Stimulated activated CD4-positive, alpha-beta T cell treated with anti-CD3 and anti-CD28 coated beads, Interleukin-4, amount 100 ng/mL, for 24 hours (primary cell): ENCODE results near the gene HSF2BP.
A peak's percentile ranks its signal among the peaks of the same experiment; 100 is the strongest.

Experiments used
- DNase-seq: peaks from one replicate; pipeline ENCODE4 v3.0.0-alpha.2; 2020

The HSF2BP gene

DNA sequence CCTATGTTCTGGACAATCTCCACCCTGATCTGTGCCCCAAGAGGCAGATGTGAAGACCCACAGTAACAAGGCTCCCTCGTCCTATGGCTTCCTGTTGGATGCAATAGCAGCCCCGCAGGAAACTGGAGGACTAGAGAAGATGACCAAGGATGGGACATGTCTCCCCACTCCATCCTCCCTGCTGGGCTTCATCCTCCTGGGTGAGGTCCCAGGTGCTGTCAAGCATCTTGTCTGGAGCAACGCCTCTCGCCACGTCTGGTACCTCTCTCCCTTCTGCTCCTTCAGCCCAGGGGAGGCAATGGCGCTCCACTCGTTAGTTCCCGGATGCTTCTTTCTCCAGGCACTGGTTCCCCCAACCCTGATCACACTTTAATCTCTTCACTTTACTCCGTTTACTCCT lies 11.1 kb downstream of the HSF2BP start:
- no peak for DNase-seq

DNA sequence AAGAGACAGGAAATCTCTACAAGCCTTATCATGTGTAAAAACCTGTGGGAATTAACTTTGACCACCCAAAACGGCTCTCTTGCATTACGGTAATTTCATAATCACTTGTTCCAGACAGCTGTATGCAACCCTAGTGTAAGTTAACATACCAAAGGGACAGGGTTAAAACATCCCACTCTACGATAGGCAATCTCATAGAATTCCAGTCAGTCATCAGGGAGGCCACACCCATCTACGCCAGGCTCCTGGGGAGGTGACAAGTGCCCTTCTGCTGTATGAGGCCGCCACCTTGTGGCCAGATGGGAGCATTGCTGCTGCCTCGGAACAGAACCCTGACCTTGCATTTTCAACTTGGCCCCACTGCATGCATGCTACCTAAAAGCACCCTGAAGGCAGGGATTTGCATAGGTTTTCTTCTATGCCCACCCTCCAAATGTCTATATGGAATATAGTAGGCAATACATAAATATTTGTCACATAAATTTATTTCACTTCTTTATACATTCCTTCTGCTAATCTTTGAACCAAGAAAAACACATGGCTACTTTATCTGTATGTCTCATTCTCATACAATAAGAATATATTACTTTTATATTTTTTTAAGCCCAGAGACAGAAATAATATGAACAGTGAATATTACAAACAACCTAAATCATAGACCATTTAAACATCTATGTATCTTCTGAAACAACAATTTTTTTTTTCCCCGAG lies 12.6 kb downstream of the HSF2BP start:
- DNase-seq, result peak; percentile 89

DNA sequence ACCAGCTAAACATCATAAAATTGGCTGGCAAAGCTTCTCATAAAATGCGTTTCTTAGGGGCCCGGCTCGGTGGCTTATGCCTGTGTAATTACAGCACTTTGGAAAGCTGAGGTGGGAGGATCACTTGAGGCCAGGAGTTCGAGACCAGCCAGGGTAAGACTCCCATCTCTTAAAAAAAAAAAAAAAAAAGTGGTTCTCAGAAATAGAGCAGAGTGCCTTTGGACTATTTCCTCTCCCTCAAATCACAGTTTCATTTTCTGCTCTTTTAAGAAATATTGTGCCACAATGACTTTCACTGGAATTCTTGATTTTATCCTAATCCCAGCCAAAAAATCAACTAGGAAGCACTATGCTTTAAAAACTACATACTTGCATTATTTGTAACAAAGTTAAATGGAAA lies 13.3 kb downstream of the HSF2BP start:
- DNase-seq, result no peak

DNA sequence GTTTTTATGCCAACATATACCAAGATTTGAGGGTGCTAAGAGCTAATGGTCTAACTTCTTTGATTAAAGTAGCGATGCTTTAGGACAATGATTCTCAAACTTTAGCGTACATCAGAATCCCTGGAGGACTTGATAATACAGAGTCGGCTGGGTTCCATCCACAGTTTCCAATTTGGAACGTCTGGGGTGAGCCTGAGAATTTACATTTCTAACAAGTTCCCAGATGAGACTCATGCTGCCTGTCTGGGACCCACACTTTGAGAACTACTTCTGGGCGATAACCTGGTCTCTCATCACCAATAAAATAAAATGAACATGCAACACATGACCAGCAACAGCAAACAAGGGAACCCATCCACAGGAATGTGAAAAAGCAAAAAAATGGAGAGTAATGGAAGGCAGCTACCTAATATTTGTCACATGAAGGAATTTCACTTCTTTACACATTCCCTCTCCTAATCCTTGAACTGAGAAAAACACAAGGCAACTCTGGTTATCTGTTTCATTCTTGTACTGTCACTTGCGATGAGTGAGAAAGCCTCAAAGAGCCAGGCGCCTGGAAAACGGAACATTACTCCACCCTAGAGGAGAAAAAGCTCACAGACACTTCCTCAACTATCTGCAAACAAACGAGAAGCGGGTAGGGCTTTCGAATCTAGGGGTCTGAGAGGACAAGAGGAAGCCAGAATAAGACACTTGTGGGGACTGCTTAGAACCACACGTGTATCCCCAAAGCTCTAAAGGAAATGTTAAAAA lies 14.0 kb downstream of the HSF2BP start:
- no peak for DNase-seq

DNA sequence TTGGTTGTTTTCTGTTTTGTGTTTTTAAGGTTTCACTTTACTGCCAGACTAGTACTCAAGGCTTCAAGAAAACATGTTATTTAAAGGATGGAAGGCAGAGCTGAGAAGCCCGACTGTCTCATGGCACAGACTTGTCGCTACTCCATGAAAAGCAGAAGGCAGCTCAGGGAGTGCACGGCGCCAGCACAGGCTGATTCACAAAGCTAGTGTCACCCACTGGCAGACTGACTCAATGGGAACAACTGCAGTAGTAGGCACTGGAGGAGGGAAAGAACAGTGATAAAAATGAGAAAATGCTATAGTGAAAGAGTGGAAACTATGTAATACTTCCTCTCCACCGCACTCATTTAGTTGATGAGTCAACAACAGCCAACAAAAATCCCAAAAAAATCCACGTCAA lies 14.7 kb downstream of the HSF2BP start:
- no peak for DNase-seq

DNA sequence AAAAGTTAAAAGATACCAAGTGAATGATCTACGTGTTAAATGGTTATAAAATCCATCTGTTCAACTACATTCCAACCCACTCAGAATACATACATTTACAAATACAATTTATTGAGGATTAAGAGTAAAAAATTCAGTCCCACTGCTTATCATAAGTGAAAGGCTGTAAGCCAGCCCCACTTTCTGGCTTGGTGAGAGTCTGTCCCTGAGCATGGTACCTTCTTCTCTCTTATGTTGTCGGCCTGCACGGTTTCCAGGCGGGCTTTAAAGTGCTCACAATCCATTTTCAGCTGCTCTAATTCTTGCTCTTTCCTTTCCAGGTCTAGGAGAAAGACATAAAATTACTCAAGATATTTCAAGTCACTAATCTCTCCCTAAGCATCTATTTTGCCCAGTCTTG lies 15.2 kb downstream of the HSF2BP start:
- no peak for DNase-seq

DNA sequence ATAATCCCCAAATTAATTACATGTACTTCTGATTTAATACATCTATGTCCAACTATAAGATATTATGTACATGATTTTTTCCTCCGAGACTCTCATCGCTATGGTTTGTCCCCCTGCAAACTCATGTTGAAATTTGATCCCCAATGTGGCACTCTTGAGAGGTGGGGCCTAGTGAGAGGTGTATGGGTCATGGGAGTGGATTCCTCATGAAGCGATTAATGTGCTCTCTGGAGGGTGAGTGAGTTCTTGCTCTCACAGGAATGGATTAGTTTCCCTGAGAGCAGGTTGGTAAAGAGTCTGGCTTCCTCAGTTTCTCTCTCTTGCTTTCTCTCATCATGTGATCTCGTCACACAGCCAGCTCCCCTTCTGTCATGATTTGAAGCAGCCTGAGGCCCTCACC lies 16.1 kb downstream of the HSF2BP start:
- no peak for DNase-seq

DNA sequence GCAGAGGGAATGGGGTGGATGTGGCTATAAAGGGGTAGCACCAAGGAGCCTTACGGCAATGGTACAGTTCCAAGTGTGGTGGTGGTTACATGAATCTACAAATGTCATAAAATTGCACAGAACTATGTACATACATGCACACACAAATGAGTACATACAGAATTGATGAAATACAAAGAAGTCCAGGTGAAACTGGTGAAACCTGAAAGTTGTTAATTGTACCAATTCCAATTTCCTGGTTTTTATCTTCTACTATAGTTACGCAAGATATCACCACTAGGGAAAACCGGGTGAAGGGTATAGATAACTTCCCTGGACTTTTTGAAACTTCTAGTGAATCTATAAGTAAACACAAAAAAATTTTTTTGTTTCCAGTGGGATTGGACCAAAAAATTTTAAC lies 18.9 kb downstream of the HSF2BP start:
- DNase-seq, result no peak

DNA sequence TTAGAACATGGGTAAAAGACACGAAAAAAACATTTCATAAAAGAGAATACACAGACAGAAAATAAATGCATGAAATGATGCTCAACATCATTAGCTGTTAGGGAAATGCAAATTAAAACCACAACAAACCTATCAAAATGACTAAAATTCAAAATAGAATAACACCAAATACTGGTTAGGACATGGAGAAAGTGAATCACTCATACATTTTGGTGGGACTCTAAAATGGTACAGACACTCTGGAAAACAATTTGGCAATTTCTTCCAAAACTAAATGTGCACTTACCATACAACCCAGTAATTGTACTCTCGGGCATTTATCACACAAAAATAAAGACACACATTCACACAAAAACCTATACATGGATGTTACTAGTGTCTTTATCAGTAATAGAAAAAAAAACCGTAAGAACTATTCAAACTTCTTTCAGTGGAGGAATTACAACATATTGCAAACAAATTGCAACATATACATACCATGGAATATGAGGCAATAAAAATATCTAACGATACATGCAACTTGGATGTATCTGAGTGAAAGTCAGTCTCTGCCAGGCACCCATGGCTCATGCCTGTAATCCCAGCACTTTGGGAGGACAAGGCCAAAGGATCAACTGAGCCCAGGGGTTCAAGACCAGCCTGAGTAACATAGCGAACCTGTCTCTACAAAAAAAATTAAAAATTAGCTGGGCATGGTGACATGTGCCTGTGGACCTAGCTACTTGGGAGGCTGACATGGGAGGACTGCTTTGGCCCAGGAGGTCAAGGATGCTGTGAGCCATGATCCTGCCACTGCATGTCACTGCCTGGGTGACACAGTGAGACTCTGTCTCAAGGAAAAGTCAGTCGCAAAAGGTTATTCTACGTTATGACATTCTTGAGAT lies 19.6 kb downstream of the HSF2BP start:
- no peak for DNase-seq

DNA sequence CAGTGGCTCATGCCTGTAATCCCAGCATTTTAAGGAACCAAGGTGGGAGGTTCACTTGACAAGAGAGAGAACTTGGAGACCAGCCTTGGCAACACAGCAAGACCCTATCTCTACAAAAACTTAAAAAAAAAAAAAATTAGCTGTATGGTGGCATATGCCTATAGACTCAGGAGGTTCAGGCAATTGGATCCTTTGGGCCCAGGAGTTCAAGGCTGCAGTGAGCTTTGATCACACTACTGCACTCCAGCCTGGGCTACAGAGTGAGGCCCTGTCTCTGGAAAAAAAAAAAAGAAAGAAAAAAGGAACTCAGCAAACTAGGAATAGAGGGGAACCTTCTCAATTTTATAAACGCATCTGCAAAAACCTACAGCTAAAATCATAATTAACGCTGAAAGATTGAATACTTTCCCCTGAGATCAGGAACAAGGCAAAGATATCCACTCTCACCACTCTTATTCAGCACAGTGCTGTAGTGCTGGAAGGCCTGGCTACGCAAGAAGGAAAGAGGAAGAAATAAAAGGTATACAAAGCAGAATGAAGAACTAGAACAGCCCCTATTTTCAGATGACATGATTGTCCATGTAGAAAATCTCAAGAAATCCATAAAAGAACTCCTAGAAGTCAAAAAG lies 21.6 kb downstream of the HSF2BP start:
- no peak for DNase-seq

DNA sequence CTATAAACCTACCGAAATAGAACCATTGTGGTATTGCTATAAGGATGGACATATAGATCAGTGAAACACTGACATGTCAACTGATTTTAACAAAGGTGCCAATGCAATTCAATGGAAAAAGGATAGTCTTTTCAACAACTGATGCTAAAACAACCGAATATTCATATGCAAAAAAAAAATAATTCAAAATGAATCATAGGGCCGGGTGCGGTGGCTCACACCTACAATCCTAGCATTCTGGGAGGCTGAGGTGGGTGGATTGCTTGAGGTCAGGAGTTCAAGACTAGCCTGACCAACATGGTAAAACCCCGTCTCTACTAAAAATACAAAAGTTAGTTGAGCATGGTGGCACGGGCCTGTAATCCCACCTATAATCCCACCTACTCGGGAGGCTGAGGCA lies 23.9 kb downstream of the HSF2BP start:
- DNase-seq, result no peak

DNA sequence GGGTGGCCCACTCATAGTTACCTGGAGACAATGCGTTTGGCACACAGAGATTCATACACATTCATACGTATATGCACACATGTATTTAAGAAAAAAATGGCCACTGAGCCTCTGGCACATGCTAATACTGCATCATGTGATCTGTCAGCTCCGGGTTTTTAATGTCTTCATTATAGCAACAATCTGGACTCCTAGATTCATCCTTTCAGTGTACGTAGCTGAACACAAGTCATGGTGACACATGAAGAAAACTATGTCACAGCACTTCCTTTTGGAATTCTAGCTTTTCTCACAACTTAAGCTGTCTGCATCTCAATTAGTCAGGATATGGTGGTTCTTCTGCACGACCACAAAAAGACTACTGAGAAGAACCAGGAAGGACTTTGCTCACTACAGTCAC lies 24.7 kb downstream of the HSF2BP start:
- DNase-seq, result no peak

DNA sequence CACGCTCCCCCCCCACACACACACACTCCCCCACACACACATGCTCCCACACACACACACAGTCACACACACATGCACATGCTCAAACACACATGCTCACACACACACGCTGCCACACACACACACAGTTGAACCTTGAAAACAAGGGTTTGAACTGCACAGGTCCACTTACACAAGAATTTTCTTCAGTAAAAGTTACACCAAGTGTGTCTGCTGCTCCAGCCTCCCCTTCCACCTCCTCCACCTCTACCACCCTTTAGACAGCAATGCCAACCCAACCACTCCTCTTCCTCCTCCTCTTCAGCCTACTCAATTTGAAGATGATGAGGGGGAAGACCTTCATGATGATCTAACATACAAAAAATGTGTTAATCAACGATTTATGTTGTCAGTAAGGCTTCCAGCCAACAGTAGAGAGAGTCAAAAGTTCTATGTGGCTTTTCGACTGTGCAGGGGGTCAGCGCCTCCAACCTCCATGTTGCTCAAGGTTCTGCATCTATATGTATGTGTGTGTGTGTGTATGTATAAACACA lies 26.8 kb downstream of the HSF2BP start:
- DNase-seq, result no peak

DNA sequence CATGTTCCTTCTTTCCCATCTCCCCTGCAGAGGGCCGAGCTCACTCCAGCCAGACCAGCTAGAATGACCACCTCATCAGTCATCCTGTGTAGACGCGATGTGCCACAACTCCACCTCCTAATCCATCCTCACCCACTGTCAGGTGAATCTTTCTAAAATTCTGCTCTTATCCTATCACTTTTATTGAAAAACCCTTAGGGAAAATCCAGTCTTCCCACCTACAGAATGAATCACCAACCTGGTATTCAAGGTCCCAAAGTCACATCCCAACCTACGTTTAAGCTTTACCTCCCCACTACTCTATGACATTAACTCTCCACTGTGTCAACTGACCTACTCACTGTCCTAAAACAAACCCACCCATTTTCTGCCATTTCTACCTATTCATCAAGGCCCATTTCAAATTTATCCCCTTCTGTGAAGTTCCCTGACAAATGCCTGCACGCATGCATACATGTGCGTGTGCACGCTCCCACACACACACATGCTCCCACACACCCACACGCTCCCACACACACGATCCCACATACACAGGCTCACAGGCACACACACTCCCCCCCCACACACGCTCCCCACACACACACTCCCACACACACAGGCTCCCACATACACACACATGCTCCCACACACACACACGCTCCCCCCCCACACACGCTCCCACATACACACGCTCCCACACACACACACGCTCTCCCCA lies 27.7 kb downstream of the HSF2BP start:
- DNase-seq, result no peak

DNA sequence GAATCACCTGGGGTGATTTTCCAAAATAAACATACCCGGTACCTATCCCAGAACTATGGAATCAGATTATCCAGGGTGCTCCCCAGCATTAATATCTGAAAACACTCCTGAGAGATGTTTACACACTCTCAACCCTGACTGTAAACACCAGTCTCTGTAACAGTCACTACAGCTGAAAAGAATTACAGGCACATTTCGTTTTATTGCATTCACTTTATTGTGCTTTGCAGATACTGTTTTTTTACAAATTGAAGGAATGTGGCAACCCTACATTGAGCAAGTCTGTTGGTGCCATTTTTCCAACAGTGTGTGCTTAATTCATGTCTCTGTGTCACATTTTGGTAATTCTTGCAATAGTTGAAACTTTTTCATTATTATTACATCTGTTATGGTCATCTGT lies 31.8 kb downstream of the HSF2BP start:
- DNase-seq, result no peak

DNA sequence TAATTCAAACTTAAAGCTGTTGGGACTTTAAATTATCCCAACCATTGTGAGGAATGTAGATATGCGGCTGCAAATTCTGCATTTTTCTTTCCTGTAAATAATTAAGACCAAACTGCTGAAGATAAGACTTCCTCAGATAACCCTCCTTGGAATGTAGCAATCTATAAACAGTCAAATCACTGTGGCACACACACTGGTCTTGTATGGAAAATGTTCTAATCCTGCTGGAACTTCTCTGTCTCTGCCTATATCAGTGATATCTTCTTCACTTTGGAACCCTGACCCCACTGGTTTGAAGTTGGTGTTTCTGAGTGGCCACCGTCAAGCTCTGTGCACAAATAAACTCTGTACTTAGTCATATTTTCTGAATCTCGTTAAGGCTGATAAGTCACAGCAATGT lies 32.9 kb downstream of the HSF2BP start:
- no peak for DNase-seq

DNA sequence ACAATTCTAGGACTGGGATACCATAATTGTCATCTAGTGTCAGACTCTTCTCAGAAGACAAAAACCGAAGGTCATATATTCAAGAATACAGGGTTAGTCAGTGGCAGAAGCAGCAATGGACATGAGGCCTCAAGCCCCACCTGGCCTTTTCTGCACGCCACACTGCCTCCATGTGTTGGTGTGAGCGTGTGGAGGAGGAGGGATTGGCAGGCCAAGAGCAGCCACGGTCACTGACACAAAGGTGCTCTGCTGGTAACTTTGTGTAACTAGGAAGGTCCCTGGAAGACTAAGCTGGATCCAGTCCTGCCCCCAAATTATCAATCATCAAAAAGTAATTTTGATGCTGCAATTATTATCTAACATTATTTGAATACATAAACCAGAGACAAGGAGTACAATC lies 34.9 kb downstream of the HSF2BP start:
- no peak for DNase-seq

DNA sequence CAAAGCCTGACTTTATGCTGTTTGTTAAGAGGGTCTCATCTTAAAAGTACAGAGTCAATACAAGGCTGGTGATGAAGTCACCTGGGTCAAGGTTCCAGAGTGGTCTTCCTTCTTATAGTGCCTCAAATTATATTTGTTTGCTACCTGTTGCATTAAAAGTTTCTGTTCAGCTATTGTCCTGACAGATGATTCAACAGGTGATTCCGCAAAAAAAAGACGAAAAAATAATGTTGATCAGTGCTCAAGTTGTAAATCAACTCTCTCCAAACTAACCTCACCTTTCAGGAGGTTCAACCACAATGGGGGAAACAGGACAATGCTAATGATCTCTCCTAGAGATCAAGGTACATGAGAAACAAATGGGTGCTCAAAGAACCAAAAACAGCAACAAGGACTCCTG lies 35.7 kb downstream of the HSF2BP start:
- no peak for DNase-seq

DNA sequence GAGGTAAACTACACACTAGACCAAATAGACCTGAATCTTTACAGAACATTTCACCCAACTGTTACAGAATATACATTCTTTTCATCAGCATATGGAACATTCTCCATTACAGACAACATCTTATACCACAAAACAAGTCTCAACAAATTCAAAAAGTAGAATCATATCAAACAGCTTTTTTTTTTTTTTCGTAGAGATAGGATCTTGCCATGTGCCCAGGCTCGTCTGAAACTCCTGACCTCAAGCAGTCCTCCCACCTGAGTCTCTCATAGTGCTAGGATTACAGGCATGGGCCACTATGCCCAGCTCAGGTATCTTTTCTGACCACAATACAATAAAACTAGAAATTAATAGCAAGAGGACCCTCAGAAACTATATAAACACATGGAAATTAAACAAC lies 36.5 kb downstream of the HSF2BP start:
- no peak for DNase-seq

DNA sequence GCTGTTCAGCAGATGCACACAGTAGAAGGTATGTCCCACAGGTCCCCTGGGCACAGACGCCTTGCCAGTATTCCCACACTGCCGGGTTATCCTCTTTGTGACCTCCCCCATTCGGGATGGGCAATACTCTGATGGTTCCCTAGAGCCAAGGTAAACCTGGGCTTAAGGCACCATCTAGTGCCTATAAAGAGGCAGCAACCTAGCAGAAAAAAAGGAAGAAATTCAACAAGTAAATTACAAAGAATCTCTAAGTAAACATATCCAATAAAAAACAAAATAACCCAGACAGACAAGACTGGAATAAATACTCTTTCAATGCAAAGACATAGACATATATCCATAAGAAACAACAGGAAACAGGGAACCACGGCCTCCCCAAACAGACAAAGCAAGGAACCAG lies 39.4 kb downstream of the HSF2BP start:
- DNase-seq, result no peak

DNA sequence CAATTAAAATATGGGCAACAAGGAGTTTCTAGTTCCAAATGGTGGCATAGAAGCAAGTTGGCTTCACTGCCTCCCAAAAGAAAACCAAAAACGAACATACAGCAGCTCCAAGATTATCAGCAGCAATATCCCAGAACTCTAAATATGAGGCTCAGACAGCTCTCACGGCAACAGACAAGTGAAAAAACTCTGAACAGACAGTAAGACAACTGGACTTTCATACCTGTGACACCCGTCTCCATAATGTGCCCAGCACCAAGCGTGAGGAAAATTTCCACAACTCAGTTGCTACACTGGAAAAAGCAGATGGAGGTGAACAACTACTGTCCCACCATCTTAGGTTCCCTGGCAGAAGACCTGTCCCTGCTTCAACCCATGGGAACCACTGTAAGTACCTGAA lies 39.9 kb downstream of the HSF2BP start:
- no peak for DNase-seq

DNA sequence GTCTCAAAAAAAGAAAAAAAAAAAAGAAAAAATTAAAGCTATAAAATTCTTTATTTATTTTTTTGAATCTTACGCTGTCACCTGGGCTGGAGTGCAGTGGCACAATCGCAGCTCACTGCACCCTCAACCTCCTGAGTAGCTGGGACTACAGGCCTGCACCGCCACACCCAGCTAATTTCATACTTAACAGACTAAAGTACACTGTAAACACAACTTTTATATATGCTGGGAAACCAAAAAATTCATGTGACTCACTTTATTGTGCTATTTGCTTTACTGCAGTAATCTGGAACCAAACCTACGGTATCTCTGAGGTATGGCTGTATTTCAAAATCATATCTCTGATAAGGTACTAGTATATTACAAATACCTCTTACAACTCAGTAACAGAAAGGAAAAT lies 40.3 kb downstream of the HSF2BP start:
- no peak for DNase-seq
